KMS-11 (cell line): ENCODE measurements around the gene CHMP4A.
"Not testable (repeated sequence)": the region's sequence is repeated elsewhere in the genome, so short reads cannot be mapped to it uniquely, and the experiment has no call there.

Source experiments
- H2AFZ ChIP-seq: fragments of 200-600 bp; sonication (generic); 2 replicates; pipeline ENCODE4 v1.6.1; 2016; ENCODE audit warnings: antibody characterized with exemption, mixed run types, low read depth
- H3K27ac ChIP-seq: fragments of 200-600 bp; sonication (generic); 2 replicates; pipeline ENCODE4 v1.6.1; 2016; ENCODE audit warnings: mild to moderate bottlenecking, mixed run types
- H3K27me3 ChIP-seq: fragments of 200-600 bp; sonication (generic); 2 replicates; pipeline ENCODE4 v1.6.1; 2017; ENCODE audit warnings: mild to moderate bottlenecking, low read depth, mixed run types, moderate library complexity; ENCODE audit not compliant: insufficient read depth
- H3K36me3 ChIP-seq: fragments of 200-600 bp; sonication (generic); 2 replicates; pipeline ENCODE4 v1.6.1; 2017; ENCODE audit warnings: mild to moderate bottlenecking, mixed run types; ENCODE audit not compliant: insufficient read depth
- H3K4me1 ChIP-seq: fragments of 200-600 bp; sonication (generic); 2 replicates; pipeline ENCODE4 v1.6.1; 2016; ENCODE audit warnings: mild to moderate bottlenecking, low read depth, mixed run types; ENCODE audit not compliant: poor library complexity, severe bottlenecking
- H3K4me2 ChIP-seq: fragments of 200-600 bp; sonication (generic); 2 replicates; pipeline ENCODE4 v1.7.0; 2016; ENCODE audit warnings: mild to moderate bottlenecking, mixed run types
- H3K4me3 ChIP-seq: fragments of 200-600 bp; sonication (generic); IDR thresholded peaks from 2 replicates; pipeline ENCODE4 v1.6.1; 2017; ENCODE audit warnings: low read depth, low read length, mixed read lengths; ENCODE audit not compliant: insufficient read depth
- H3K79me2 ChIP-seq: fragments of 200-600 bp; sonication (generic); 2 replicates; pipeline ENCODE4 v1.6.1; 2016; ENCODE audit warnings: low read depth, mixed run types; ENCODE audit not compliant: insufficient read depth
- H3K9ac ChIP-seq: fragments of 200-600 bp; sonication (generic); 2 replicates; pipeline ENCODE4 v1.6.1; 2016; ENCODE audit warnings: mild to moderate bottlenecking, mixed run types
- H4K20me1 ChIP-seq: fragments of 200-600 bp; sonication (generic); 2 replicates; pipeline ENCODE4 v1.6.1; 2016; ENCODE audit warnings: mild to moderate bottlenecking, mixed run types; ENCODE audit not compliant: insufficient read depth
- CTCF ChIP-seq: fragments of 200-600 bp; sonication (generic); conservative IDR thresholded peaks from 2 replicates; pipeline ENCODE4 v1.6.1; 2017; ENCODE audit warnings: low read depth, mild to moderate bottlenecking, antibody characterized with exemption, low read length, moderate library complexity, mixed read lengths

CHMP4A gene

GRCh38 chr14:24206260-24207103, 6.8 kb downstream of the CHMP4A start:
- no peaks in the 10 kb centered on the region for H3K4me1 ChIP-seq
- H3K36me3 ChIP-seq: no peaks in the 10 kb centered on the region
- H3K79me2 ChIP-seq: no peaks in the 10 kb centered on the region
- H3K27me3 ChIP-seq: no peaks in the 10 kb centered on the region
- no peak overlapping the region for H3K9ac ChIP-seq
- H2AFZ ChIP-seq: no peak overlapping the region
- no peak overlapping the region for H3K4me3 ChIP-seq
- no peak for TF ChIP-seq CTCF
- H3K27ac ChIP-seq: no peak overlapping the region
- H3K4me2 ChIP-seq: no peak overlapping the region
- H4K20me1 ChIP-seq: no peaks in the 10 kb centered on the region

GRCh38 chr14:24204163-24205146, 8.8 kb downstream of the CHMP4A start:
- Histone ChIP-seq H3K4me1 (no peaks in the 10 kb centered on the region), H3K4me3 (no peak overlapping the region), H4K20me1 (no peaks in the 10 kb centered on the region), H3K27ac (no peak overlapping the region), H3K79me2 (no peaks in the 10 kb centered on the region), H2AFZ (no peak overlapping the region), H3K27me3 (no peaks in the 10 kb centered on the region), H3K9ac (no peak overlapping the region), H3K36me3 (no peaks in the 10 kb centered on the region), H3K4me2 (no peak overlapping the region)
- TF ChIP-seq CTCF: no peak

- H3K4me1 ChIP-seq, H3K9ac ChIP-seq, H3K27me3 ChIP-seq, H4K20me1 ChIP-seq, H3K79me2 ChIP-seq, H3K27ac ChIP-seq, H3K36me3 ChIP-seq, H3K4me2 ChIP-seq, H3K4me3 ChIP-seq, H2AFZ ChIP-seq: not testable (repeated sequence)
These were observed 9.9 kb downstream of the CHMP4A start for GRCh38 chr14:24203249-24203886.

- not testable (repeated sequence) for H3K4me1 ChIP-seq, H3K36me3 ChIP-seq, H3K27me3 ChIP-seq, H3K4me2 ChIP-seq, H2AFZ ChIP-seq, H3K4me3 ChIP-seq, H3K27ac ChIP-seq, H3K9ac ChIP-seq, H4K20me1 ChIP-seq, H3K79me2 ChIP-seq
These were observed 10.8 kb downstream of the CHMP4A start for GRCh38 chr14:24202538-24202937.

GRCh38 chr14:24198814-24199524, 14.3 kb downstream of the CHMP4A start:
- no peaks in the 10 kb centered on the region; the same call in 1 of the 2 replicates for H3K79me2 ChIP-seq
- no peak overlapping the region for H3K4me3 ChIP-seq
- no peak overlapping the region for H3K27ac ChIP-seq
- H3K9ac ChIP-seq: no peak overlapping the region
- H3K36me3 ChIP-seq: no peaks in the 10 kb centered on the region
- no peaks in the 10 kb centered on the region for H4K20me1 ChIP-seq
- H2AFZ ChIP-seq: no peak overlapping the region
- H3K4me1 ChIP-seq: peaks cover 9% of the 10 kb centered on the region
- no peaks in the 10 kb centered on the region for H3K27me3 ChIP-seq
- no peak for TF ChIP-seq CTCF
- no peak overlapping the region for H3K4me2 ChIP-seq
